ENCODE measurements around the gene POLR2J2. TPM values are rescaled to one million over a fixed set of nuclear protein-coding genes. Genes with fewer than 3 reads are reported as not detected.
"Not testable (repeated sequence)": the region's sequence is repeated elsewhere in the genome, so short reads cannot be mapped to it uniquely, and the experiment has no call there.

POLR2J2 gene
- polyA plus RNA-seq, 1 of the 3 experiments (the other 2 are of a cell fraction): 3.5 TPM

- H3K4me2 ChIP-seq; H3K79me2 ChIP-seq (ENCODE audit: insufficient read depth); H3K9me3 ChIP-seq; H3K9me2 ChIP-seq; H3K36me3 ChIP-seq (replicated peaks in 1 of 2; ENCODE audit: control insufficient read depth in 1 of 2, insufficient read depth in 2 of 2, low read length in 1 of 2); CTCF ChIA-PET; DNase-seq; H3K4me3 ChIP-seq (ENCODE audit: low read depth in 2 of 2, low read length in 1 of 2); H3K9ac ChIP-seq; H3K4me1 ChIP-seq (ENCODE audit: control insufficient read depth in 1 of 2, insufficient read depth in 2 of 2, low read depth in 1 of 2, low read length in 1 of 2); H4K20me1 ChIP-seq (ENCODE audit: insufficient read depth); POLR2A ChIA-PET; H3K27me3 ChIP-seq (ENCODE audit: insufficient read depth); H2AFZ ChIP-seq (ENCODE audit: low read depth); H3F3A ChIP-seq (replicated peaks; ENCODE audit: insufficient read depth): not testable (repeated sequence)
- 37% methylated on average over 7 of the region's 9 CpGs for whole genome bisulfite sequencing (ENCODE audit: low lambda C conversion rate)
- peak overlapping the region in 1 of 2 experiments; percentile 75; a peak in 2 of 4 replicates for H3K27ac ChIP-seq (ENCODE audit: low read depth in 2 of 2, low read length in 1 of 2)
- TF ChIP-seq EP300 (IDR thresholded peaks at IDR 0.05; ENCODE audit: borderline replicate concordance in 1 of 2, low read depth in 1 of 2, low read length in 1 of 2) (peak in 1 of 2 experiments; percentile 50; a peak in 2 of 4 replicates), MXI1 (IDR thresholded peaks at IDR 0.05; ENCODE audit: low read depth, low read length) (peak; percentile 28; the same call in 1 of the 2 replicates)
Observed at GRCh38 chr7:102630622-102631021, 40.8 kb downstream of the POLR2J2 start.

GRCh38 chr7:102627271-102627904 lies 44.1 kb downstream of the POLR2J2 start:
- no CpG with 5 or more reads among the region's 8 CpGs for WGBS (ENCODE audit: low lambda C conversion rate)
- H2AFZ ChIP-seq (ENCODE audit: low read depth); H3K9ac ChIP-seq; H3K9me2 ChIP-seq; H3K9me3 ChIP-seq; H3K4me1 ChIP-seq (ENCODE audit: control insufficient read depth in 1 of 2, insufficient read depth in 2 of 2, low read depth in 1 of 2, low read length in 1 of 2); H3F3A ChIP-seq (replicated peaks; ENCODE audit: insufficient read depth); H3K79me2 ChIP-seq (ENCODE audit: insufficient read depth); H3K27me3 ChIP-seq (ENCODE audit: insufficient read depth); H3K4me3 ChIP-seq (ENCODE audit: low read depth in 2 of 2, low read length in 1 of 2); H3K27ac ChIP-seq (ENCODE audit: low read depth in 2 of 2, low read length in 1 of 2); H3K36me3 ChIP-seq (replicated peaks in 1 of 2; ENCODE audit: control insufficient read depth in 1 of 2, insufficient read depth in 2 of 2, low read length in 1 of 2); POLR2A ChIA-PET; CTCF ChIA-PET; H4K20me1 ChIP-seq (ENCODE audit: insufficient read depth); DNase-seq; H3K4me2 ChIP-seq: not testable (repeated sequence)

- H3K36me3 ChIP-seq (replicated peaks in 1 of 2; ENCODE audit: control insufficient read depth in 1 of 2, insufficient read depth in 2 of 2, low read length in 1 of 2); H3K9me2 ChIP-seq; H3K27ac ChIP-seq (ENCODE audit: low read depth in 2 of 2, low read length in 1 of 2); H3K27me3 ChIP-seq (ENCODE audit: insufficient read depth); H3K9ac ChIP-seq; POLR2A ChIA-PET; H3K79me2 ChIP-seq (ENCODE audit: insufficient read depth); H3F3A ChIP-seq (replicated peaks; ENCODE audit: insufficient read depth); H3K9me3 ChIP-seq; H2AFZ ChIP-seq (ENCODE audit: low read depth); H4K20me1 ChIP-seq (ENCODE audit: insufficient read depth); H3K4me1 ChIP-seq (ENCODE audit: control insufficient read depth in 1 of 2, insufficient read depth in 2 of 2, low read depth in 1 of 2, low read length in 1 of 2); CTCF ChIA-PET; H3K4me3 ChIP-seq (ENCODE audit: low read depth in 2 of 2, low read length in 1 of 2); DNase-seq; H3K4me2 ChIP-seq: not testable (repeated sequence)
- 85% methylated on average over 4 of the region's 8 CpGs for WGBS (ENCODE audit: low lambda C conversion rate)
Observed at GRCh38 chr7:102618122-102618521, 53.3 kb downstream of the POLR2J2 start.

DNA sequence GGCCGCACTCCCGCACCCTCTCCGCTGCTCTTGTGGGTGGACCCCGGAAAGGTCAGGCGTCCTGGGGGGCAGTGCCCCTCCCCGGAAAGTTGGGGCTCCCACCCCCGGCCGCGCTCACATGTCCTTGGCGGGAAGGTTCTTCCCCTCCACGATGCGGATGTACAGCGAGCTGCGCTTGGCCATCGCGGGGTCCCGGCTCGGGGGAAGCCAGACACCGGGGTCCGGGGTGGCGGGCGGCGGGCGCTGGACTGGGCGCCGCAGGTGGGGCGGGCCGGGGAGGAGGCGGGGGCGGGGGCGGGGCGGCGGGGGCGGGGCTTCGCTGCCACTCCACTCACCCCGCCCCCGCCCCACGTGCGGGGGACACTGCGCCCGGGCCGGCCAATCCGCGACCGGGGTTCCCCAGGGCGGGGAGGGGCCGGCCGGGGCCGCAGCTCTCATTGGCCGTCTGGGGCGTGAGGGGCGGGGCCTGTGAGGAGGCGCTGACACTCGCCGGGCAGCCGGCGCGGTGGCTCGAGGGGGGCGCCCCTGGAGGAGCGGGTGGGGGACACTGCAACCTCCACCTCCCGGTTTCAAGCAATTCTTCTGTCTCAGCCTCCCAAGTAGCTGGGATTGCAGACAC lies 54.8 kb downstream of the POLR2J2 start, which contains the start of gene RASA4:
Gene RASA4, minus strand, starts transcription at position 250 of the 619 bp plus-strand sequence. Its CDS starts 67 bp downstream, at position 183.
- H3K4me3 ChIP-seq (ENCODE audit: low read depth in 2 of 2, low read length in 1 of 2): peak within 1 kb of the TSS in 1 of 2 experiments; percentile 46; a peak in 2 of 4 replicates
- H3K9me3 ChIP-seq; CTCF ChIA-PET; H3K9me2 ChIP-seq; H3F3A ChIP-seq (replicated peaks; ENCODE audit: insufficient read depth); H3K27me3 ChIP-seq (ENCODE audit: insufficient read depth); H2AFZ ChIP-seq (ENCODE audit: low read depth); POLR2A ChIA-PET; H3K36me3 ChIP-seq (replicated peaks in 1 of 2; ENCODE audit: control insufficient read depth in 1 of 2, insufficient read depth in 2 of 2, low read length in 1 of 2); H3K79me2 ChIP-seq (ENCODE audit: insufficient read depth); H3K27ac ChIP-seq (ENCODE audit: low read depth in 2 of 2, low read length in 1 of 2); DNase-seq; H4K20me1 ChIP-seq (ENCODE audit: insufficient read depth); H3K4me1 ChIP-seq (ENCODE audit: control insufficient read depth in 1 of 2, insufficient read depth in 2 of 2, low read depth in 1 of 2, low read length in 1 of 2): not testable (repeated sequence)
- peak within 1 kb of the TSS; percentile 43; the same call in 1 of the 2 replicates for H3K9ac ChIP-seq
- peak within 1 kb of the TSS; percentile 55; the same call in 1 of the 2 replicates for H3K4me2 ChIP-seq
- WGBS (ENCODE audit: low lambda C conversion rate): 2% methylated on average over 14 of the region's 62 CpGs

Small RNA genes within 50 kb of the gene (small RNA-seq; reads per million reads assigned to genes)
- gene AC105052.3 (0 reads per million in 7 experiments), gene UPK3BL1 (0 reads per million in 7 experiments)

Other genes starting within 250 kb of the POLR2J2 start
- 78.7 and 85.8 TPM in 2 replicates for gene ORAI2, start 238.1 kb downstream of the POLR2J2 start, polyA plus RNA-seq (2012; rRNA removed)
- 13.7 and 18.1 TPM in 2 replicates for gene ALKBH4, start 206.8 kb downstream of the POLR2J2 start, polyA plus RNA-seq (2012; rRNA removed)
- 44.9 and 53.2 TPM in 2 replicates for gene LRWD1, start 206.7 kb downstream of the POLR2J2 start, polyA plus RNA-seq (2012; rRNA removed)
- 290 and 299 TPM in 2 replicates for gene POLR2J, start 192.7 kb downstream of the POLR2J2 start, polyA plus RNA-seq (2012; rRNA removed)
- 15.5 and 19.5 TPM in 2 replicates for gene RASA4B, start 153.9 kb downstream of the POLR2J2 start, polyA plus RNA-seq (2012; rRNA removed)
- gene UPK3BL2, start 128.0 kb downstream of the POLR2J2 start, polyA plus RNA-seq (2012; rRNA removed): 6.4 and 10.4 TPM in 2 replicates
- not detected in 2 replicates for gene SPDYE2, start 120.4 kb downstream of the POLR2J2 start, polyA plus RNA-seq (2012; rRNA removed)
- gene POLR2J3, start 99.1 kb downstream of the POLR2J2 start, polyA plus RNA-seq (2012; rRNA removed): 47.8 and 57.6 TPM in 2 replicates
- 29.2 and 31.7 TPM in 2 replicates for gene RASA4, start 54.9 kb downstream of the POLR2J2 start, polyA plus RNA-seq (2012; rRNA removed)
- gene UPK3BL1, start 28.9 kb downstream of the POLR2J2 start, polyA plus RNA-seq (2012; rRNA removed): 16.5 and 20.6 TPM in 2 replicates
- not detected in 2 replicates for gene SPDYE2B, start 21.3 kb downstream of the POLR2J2 start, polyA plus RNA-seq (2012; rRNA removed)
- gene FAM185A, start 77.3 kb upstream of the POLR2J2 start, polyA plus RNA-seq (2012; rRNA removed): 12.8 and 17.0 TPM in 2 replicates
- gene LRRC17, start 241.3 kb upstream of the POLR2J2 start, polyA plus RNA-seq (2012; rRNA removed): 101 and 138 TPM in 2 replicates

Data from SK-N-SH (cell line).